ENCODE measurements around the gene CAP1.

- TF ChIP-seq CTCF (IDR thresholded peaks at IDR 0.05) = no peak
- no peak for TF ChIP-seq POLR2A (IDR thresholded peaks at IDR 0.05)
Measured at GRCh38 chr1:40059960-40060750, 19.6 kb downstream of the CAP1 start.

Data from adrenal gland (tissue), 5 donors.